GM12878 (cell line): Measurements from ENCODE around the gene CFAP61. TPM values are rescaled to one million over a fixed set of nuclear protein-coding genes. Genes with fewer than 3 reads are reported as not detected.

ENCODE experiments used
- ATAC-seq: fragments of 200-7000 bp; cut with Tn5 transposase; 3 replicates; pipeline ENCODE4 v1.9.1; 2020; ENCODE audit warnings: mild to moderate bottlenecking, moderate library complexity
- BruUV-seq: library from RNA; stranded (reverse); fragments of 400-500 nt; replicated peaks from 2 replicates; lab custom pipeline; 2021; lab: Mats Ljungman, UMichigan
- CTCF ChIA-PET: fragments of 300-600 bp; sonication (Branson Sonifier 250); formaldehyde crosslinking; extraction: SDS; loops from one replicate; lab custom pipeline; 2021; ENCODE audit warnings: inconsistent platforms; lab: Yijun Ruan, JAX
- POLR2A ChIA-PET: fragments of 350-600 bp; formaldehyde crosslinking; extraction: SDS; loops from one replicate; lab custom pipeline; 2021; ENCODE audit warnings: inconsistent platforms; lab: Charles Lee
- RAD21 ChIA-PET: fragments of 300-600 bp; sonication (Branson Sonifier 250); formaldehyde crosslinking; loops from one replicate; lab custom pipeline; 2023; ENCODE audit warnings: antibody characterized with exemption; ENCODE audit not compliant: unreplicated experiment; lab: Charles Lee
- SMC1A ChIA-PET: fragments of 300-600 bp; sonication (Branson Sonifier 250); formaldehyde crosslinking; loops from one replicate; lab custom pipeline; 2023; ENCODE audit not compliant: unreplicated experiment, uncharacterized antibody; lab: Charles Lee
- DNase-seq: peaks from one replicate; pipeline ENCODE4 v3.0.0-alpha.2; 2011; ENCODE audit warnings: low read depth, low spot score
- FAIRE-seq: peaks from 3 replicates; lab custom pipeline; 2011; peaks lifted over from hg19 to GRCh38; lab: Jason Lieb, UNC
- H2AFZ ChIP-seq: 2 replicates; pipeline ENCODE4 v1.6.0; 2011; ENCODE audit warnings: low read depth, low read length, control low read depth; ENCODE audit not compliant: control insufficient read depth
- H3K27ac ChIP-seq: 2 replicates; pipeline ENCODE4 v1.5.1; 2011; ENCODE audit warnings: control low read depth; ENCODE audit not compliant: control insufficient read depth, insufficient read depth
- H3K27me3 ChIP-seq, 2 experiments: replicated peaks in 1 of 2; 2 replicates each; pipeline versions ENCODE4 v1.6.0 to v1.6.1; 2011; ENCODE audit warnings: low read length in 1 of 2; ENCODE audit not compliant: control insufficient read depth in 2 of 2, insufficient read depth in 2 of 2
- H3K36me3 ChIP-seq, 2 experiments: 2 replicates each; pipeline ENCODE4 v1.5.1; 2011; ENCODE audit warnings: low read length in 1 of 2; ENCODE audit not compliant: control insufficient read depth in 2 of 2, insufficient read depth in 2 of 2
- H3K4me1 ChIP-seq: 2 replicates; pipeline ENCODE4 v1.6.1; 2011; ENCODE audit warnings: mild to moderate bottlenecking, low read length, moderate library complexity, mixed read lengths; ENCODE audit not compliant: control insufficient read depth, insufficient read depth
- H3K4me2 ChIP-seq: 2 replicates; pipeline ENCODE4 v1.6.0; 2011; ENCODE audit warnings: control low read depth; ENCODE audit not compliant: control insufficient read depth, insufficient read depth
- H3K4me3 ChIP-seq: fragments of 200-600 bp; sonication (generic); 2 replicates; pipeline ENCODE4 v1.5.1; 2016
- H3K79me2 ChIP-seq: 2 replicates; pipeline ENCODE4 v1.6.0; 2011; ENCODE audit warnings: low read length; ENCODE audit not compliant: control insufficient read depth, insufficient read depth
- H3K9ac ChIP-seq: 2 replicates; pipeline ENCODE4 v1.8.0; 2011; ENCODE audit warnings: low read length, control low read depth, mixed read lengths; ENCODE audit not compliant: control insufficient read depth, insufficient read depth
- H3K9me3 ChIP-seq: replicated peaks from 3 replicates; pipeline ENCODE4 v1.5.1; 2011; ENCODE audit warnings: mild to moderate bottlenecking, low read length; ENCODE audit not compliant: control insufficient read depth, insufficient read depth
- H4K20me1 ChIP-seq: 2 replicates; pipeline ENCODE4 v1.6.0; 2011; ENCODE audit not compliant: control insufficient read depth, insufficient read depth
- IRF3 ChIP-seq: fragments of 450-650 bp; IDR thresholded peaks from 2 replicates; pipeline ENCODE4 v1.6.1; 2014; ENCODE audit warnings: mild to moderate bottlenecking
- RAD51 ChIP-seq: fragments of 450-650 bp; IDR thresholded peaks from 2 replicates; pipeline ENCODE4 v1.6.1; 2016; ENCODE audit warnings: moderate library complexity, mild to moderate bottlenecking, inconsistent platforms
- RCOR1 ChIP-seq: conservative IDR thresholded peaks from 2 replicates; pipeline ENCODE4 v1.6.1; 2012; ENCODE audit warnings: low read depth, low read length, improper control_type of control experiment
- REST ChIP-seq: IDR thresholded peaks from 2 replicates; pipeline ENCODE4 v1.6.1; 2012; ENCODE audit warnings: mild to moderate bottlenecking, low read depth, low read length
- WGBS: methylation state at CpG from one replicate; pipeline ENCODE4 v1.1.6; 2016; ENCODE audit warnings: low lambda C conversion rate; ENCODE audit not compliant: insufficient replicate concordance, insufficient coverage; ENCODE audit errors: missing lambda C conversion rate; 5-methylcytosine and 5-hydroxymethylcytosine counted together
- in situ Hi-C: fragments of 300-500 bp; cut with MboI; formaldehyde crosslinking; loops from 9 replicates; pipeline ENCODE4 v1.14.3; 2018; ENCODE audit warnings: mixed read lengths
- intact Hi-C: fragments of 100-400 bp; cut with micrococcal nuclease; formaldehyde crosslinking; loops from one replicate; pipeline ENCODE4 v1.14.2; 2022; ENCODE audit not compliant: unreplicated experiment
- polyA plus RNA-seq, 11 experiments: library from polyadenylated mRNA; depleted of rRNA in 4 of 11; unstranded in 6 of 11; stranded (reverse) in 5 of 11; fragments of >200 nt; fragmentation: Nextera tagmentation in 4 of 11; fragmentation: Illumina TruSeq in 1 of 11; extraction: Ambion mirVana in 4 of 11; extraction: Trizol in 1 of 11; gene quantifications; 1 replicate in 1 of 11; 2 replicates in 10 of 11; pipeline versions ENCODE4 v1.2.1 to v1.2.3, GENCODE V29; 2011 to 2016; ENCODE audit warnings: inconsistent platforms in 2 of 11, missing spikeins in 2 of 11, low read depth in 1 of 11
- total RNA-seq, 4 experiments: library from RNA; depleted of rRNA in 3 of 4; stranded (reverse); fragments of >200 nt in 3 of 4; fragmentation: Illumina TruSeq in 1 of 4; extraction: Trizol in 1 of 4; gene quantifications; 2 replicates each; pipeline versions ENCODE4 v1.2.1 to v1.2.3, GENCODE V29; 2013 to 2021

Gene CFAP61
- total and polyA plus RNA-seq, 10 of the 15 experiments (the other 5 are each of a cell fraction or from before 2014, with no cell fraction given): 0.11 to 0.41 (median 0.24) TPM; not detected in 7

GRCh38 chr20:20333866-20334265 is 281.5 kb downstream of the CFAP61 start:
- no peaks in the 10 kb centered on the region; the same call in 2 of the 3 replicates for H3K9me3 ChIP-seq
- no peaks in the 10 kb centered on the region; a peak in 1 of 4 replicates for H3K36me3 ChIP-seq
- ChIA-PET CTCF (interaction anchor here (1.0 to 2.3 kb wide), 4 partner anchors 25 to 260 kb away, joined by 3 to 9 read pairs (median 4); no protein-coding TSS in a partner anchor), POLR2A (no interaction called here), SMC1A (interaction anchor here (0.8 to 1.1 kb wide), 5 partner anchors 14 to 270 kb away, joined by 3 to 5 read pairs (median 3); no protein-coding TSS in a partner anchor), RAD21 (interaction anchor here (0.6 to 1.2 kb wide), 3 partner anchors 14 to 119 kb away, joined by 3 read pairs; no protein-coding TSS in a partner anchor)
- WGBS: 28% methylated on average over 4 of the region's 6 CpGs
- DNase-seq (no peak), FAIRE-seq (no peak), ATAC-seq (peak; percentile 71)
- H4K20me1 ChIP-seq: no peaks in the 10 kb centered on the region
- intact Hi-C loops (no loop called here), in situ Hi-C loops (no loop called here)
- no peaks in the 10 kb centered on the region for H3K79me2 ChIP-seq
- no peaks in the 10 kb centered on the region for H3K27me3 ChIP-seq
- H3K4me1 ChIP-seq: peaks cover 15% of the 10 kb centered on the region
- H2AFZ ChIP-seq: peak overlapping the region; percentile 42; the same call in 1 of the 2 replicates
- H3K4me3 ChIP-seq: no peak overlapping the region
- BruUV-seq: no TSS peak
- TF ChIP-seq RCOR1 (no peak), IRF3 (no peak), RAD51 (no peak), REST (no peak)
- H3K27ac ChIP-seq: peak overlapping the region; percentile 30
- H3K4me2 ChIP-seq: peak overlapping the region; percentile 45; the same call in 1 of the 2 replicates
- H3K9ac ChIP-seq: no peak overlapping the region
